Liver (tissue), 9 donors: ENCODE data around the gene CDA. TPM values are rescaled to one million over a fixed set of nuclear protein-coding genes. Genes with fewer than 3 reads are reported as not detected.
A peak's percentile ranks its signal among the peaks of the same experiment; 100 is the strongest.

Experiments
- DNase-seq: peaks from one replicate; pipeline ENCODE4 v3.0.0-alpha.2; 2017; ENCODE audit warnings: low spot score
- H3K27ac ChIP-seq, 2 donors: one replicate each; pipeline ENCODE4 v1.7.0; 2013; ENCODE audit warnings: inconsistent platforms in 2 of 2, low read length in 2 of 2, control low read depth in 1 of 2, low read depth in 1 of 2, mild to moderate bottlenecking in 1 of 2
- H3K27me3 ChIP-seq, 4 donors: one replicate each; pipeline versions ENCODE4 v1.6.1 to v1.7.0; 2013; ENCODE audit warnings: low read length in 3 of 4, inconsistent platforms in 1 of 4, mild to moderate bottlenecking in 1 of 4, moderate library complexity in 1 of 4; ENCODE audit not compliant: control insufficient read depth in 4 of 4, insufficient read depth in 4 of 4
- H3K36me3 ChIP-seq, 4 donors: one replicate each; pipeline versions ENCODE4 v1.6.1 to v1.7.0; 2013; ENCODE audit warnings: low read length in 3 of 4, mild to moderate bottlenecking in 3 of 4, low read depth in 1 of 4, moderate library complexity in 1 of 4; ENCODE audit not compliant: control insufficient read depth in 4 of 4, insufficient read depth in 3 of 4
- H3K4me1 ChIP-seq, 4 donors: one replicate each; pipeline versions ENCODE4 v1.6.1 to v1.7.0; 2013; ENCODE audit warnings: low read length in 3 of 4, mild to moderate bottlenecking in 3 of 4, moderate library complexity in 1 of 4; ENCODE audit not compliant: control insufficient read depth in 4 of 4, insufficient read depth in 4 of 4
- H3K4me3 ChIP-seq, 3 donors: one replicate each; pipeline versions ENCODE4 v1.6.1 to v1.7.0; 2013; ENCODE audit warnings: low read length in 3 of 3, control low read depth in 1 of 3, low read depth in 1 of 3, mild to moderate bottlenecking in 1 of 3
- H3K9ac ChIP-seq, 2 donors: one replicate each; pipeline ENCODE4 v1.7.0; 2013; ENCODE audit warnings: low read length in 2 of 2, mild to moderate bottlenecking in 2 of 2, moderate library complexity in 2 of 2, control low read depth in 1 of 2, low read depth in 1 of 2
- H3K9me3 ChIP-seq, 4 donors: one replicate each; pipeline versions ENCODE4 v1.6.1 to v1.7.0; 2013; ENCODE audit warnings: low read length in 3 of 4; ENCODE audit not compliant: control insufficient read depth in 4 of 4
- EGR1 ChIP-seq, 2 donors: IDR thresholded peaks; 2 replicates each; pipeline ENCODE4 v1.6.1; 2016 to 2018; ENCODE audit warnings: antibody characterized with exemption in 2 of 2, low read depth in 2 of 2
- GABPA ChIP-seq, 2 donors: IDR thresholded peaks in 1 of 2; conservative IDR thresholded peaks in 1 of 2; 2 replicates each; pipeline ENCODE4 v1.6.1; 2016; ENCODE audit warnings: antibody characterized with exemption in 2 of 2, mild to moderate bottlenecking in 1 of 2, moderate library complexity in 1 of 2
- HNF4A ChIP-seq, 2 donors: conservative IDR thresholded peaks; 2 replicates each; pipeline ENCODE4 v1.6.1; 2016; ENCODE audit warnings: antibody characterized with exemption in 2 of 2, mild to moderate bottlenecking in 2 of 2
- JUND ChIP-seq, 2 donors: IDR thresholded peaks; 2 replicates each; pipeline ENCODE4 v1.6.1; 2016; ENCODE audit warnings: antibody characterized with exemption in 2 of 2
- NR2F2 ChIP-seq: IDR thresholded peaks from 2 replicates; pipeline ENCODE4 v1.6.1; 2016; ENCODE audit warnings: antibody characterized with exemption
- RAD21 ChIP-seq, 2 donors: IDR thresholded peaks; 2 replicates each; pipeline ENCODE4 v1.6.1; 2016; ENCODE audit warnings: antibody characterized with exemption in 2 of 2, mild to moderate bottlenecking in 2 of 2
- SP1 ChIP-seq: IDR thresholded peaks from 2 replicates; pipeline ENCODE4 v1.6.1; 2018; ENCODE audit warnings: antibody characterized with exemption, mild to moderate bottlenecking
- TAF1 ChIP-seq: conservative IDR thresholded peaks from 2 replicates; pipeline ENCODE4 v1.6.1; 2016; ENCODE audit warnings: antibody characterized with exemption, mild to moderate bottlenecking
- YY1 ChIP-seq: IDR thresholded peaks from 2 replicates; pipeline ENCODE4 v1.6.1; 2016; ENCODE audit warnings: antibody characterized with exemption, mild to moderate bottlenecking
- WGBS: extraction: QIAGEN DNeasy Blood & Tissue Kit; methylation state at CpG from one replicate; pipeline ENCODE4 v1.1.7; 2013; 5-methylcytosine and 5-hydroxymethylcytosine counted together
- polyA plus RNA-seq, 2 donors: library from polyadenylated mRNA; stranded (reverse) in 1 of 2; unstranded in 1 of 2; fragments of 200-250 nt in 1 of 2; fragments of >200 nt in 1 of 2; fragmentation: Nextera tagmentation in 1 of 2; extraction: Ambion mirVana in 1 of 2; gene quantifications; one replicate each; pipeline versions ENCODE4 v1.2.1 to v1.2.3, GENCODE V29; 2013 to 2015
- total RNA-seq, 2 donors: library from RNA; depleted of rRNA; stranded (reverse); fragments of >200 nt; gene quantifications; one replicate each; pipeline ENCODE4 v1.2.3, GENCODE V29; 2014
- TF ChIP-seq, protein P1 (sequence below): IDR thresholded peaks from 2 replicates; pipeline ENCODE4 v1.6.1; 2016; ENCODE audit warnings: antibody characterized with exemption
- TF ChIP-seq, protein P2 (sequence below): IDR thresholded peaks from 2 replicates; pipeline ENCODE4 v1.6.1; 2016; ENCODE audit warnings: antibody characterized with exemption
- TF ChIP-seq, protein P3 (sequence below): IDR thresholded peaks from 2 replicates; pipeline ENCODE4 v1.6.1; 2016; ENCODE audit warnings: antibody characterized with exemption
- TF ChIP-seq, protein P4 (sequence below): IDR thresholded peaks from 2 replicates; pipeline ENCODE4 v1.6.1; 2016; ENCODE audit warnings: antibody characterized with exemption, mild to moderate bottlenecking
- donor health status: healthy.
- donor health status: healthy.
- donor health status: healthy.
- donor health status: healthy.
- donor health status: healthy.

Gene CDA
- total and polyA plus RNA-seq, 4 donors = 0.42 to 38.9 (median 16.9) TPM

DNA sequence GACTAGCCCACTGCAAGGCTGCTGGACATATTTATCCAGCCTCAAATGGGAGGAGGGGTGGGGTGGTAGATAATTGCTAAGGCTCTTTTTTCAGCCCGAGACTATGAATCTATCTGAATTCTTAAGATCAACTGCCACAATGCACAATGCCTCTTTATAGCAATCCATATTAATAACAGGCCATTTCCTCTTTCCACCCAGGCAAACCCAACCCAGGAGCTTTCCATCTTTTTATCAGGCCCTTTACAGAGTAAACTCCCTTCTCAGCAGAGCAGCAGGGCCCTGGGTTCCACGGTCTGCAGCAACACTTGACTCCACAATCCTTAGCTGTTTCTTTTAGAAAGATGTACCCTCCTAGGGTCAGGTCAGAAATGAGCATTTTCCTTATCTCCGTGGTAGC is 71.5 kb downstream of the CDA start:
- Histone ChIP-seq H3K27me3 (no peaks in the 10 kb centered on the region), H3K9me3 (no peaks in the 10 kb centered on the region), H3K9ac (peak overlapping the region; percentile 75 to 96), H3K4me1 (peaks cover 0 to 26% (median 20%) of the 10 kb centered on the region in 4 donors), H3K4me3 (peak overlapping the region; percentile 80 to 95 (median 84)), H3K27ac (no peak overlapping the region), H3K36me3 (peaks cover 6 to 29% (median 21%) of the 10 kb centered on the region in 4 donors)
- TF ChIP-seq, protein P1, sequence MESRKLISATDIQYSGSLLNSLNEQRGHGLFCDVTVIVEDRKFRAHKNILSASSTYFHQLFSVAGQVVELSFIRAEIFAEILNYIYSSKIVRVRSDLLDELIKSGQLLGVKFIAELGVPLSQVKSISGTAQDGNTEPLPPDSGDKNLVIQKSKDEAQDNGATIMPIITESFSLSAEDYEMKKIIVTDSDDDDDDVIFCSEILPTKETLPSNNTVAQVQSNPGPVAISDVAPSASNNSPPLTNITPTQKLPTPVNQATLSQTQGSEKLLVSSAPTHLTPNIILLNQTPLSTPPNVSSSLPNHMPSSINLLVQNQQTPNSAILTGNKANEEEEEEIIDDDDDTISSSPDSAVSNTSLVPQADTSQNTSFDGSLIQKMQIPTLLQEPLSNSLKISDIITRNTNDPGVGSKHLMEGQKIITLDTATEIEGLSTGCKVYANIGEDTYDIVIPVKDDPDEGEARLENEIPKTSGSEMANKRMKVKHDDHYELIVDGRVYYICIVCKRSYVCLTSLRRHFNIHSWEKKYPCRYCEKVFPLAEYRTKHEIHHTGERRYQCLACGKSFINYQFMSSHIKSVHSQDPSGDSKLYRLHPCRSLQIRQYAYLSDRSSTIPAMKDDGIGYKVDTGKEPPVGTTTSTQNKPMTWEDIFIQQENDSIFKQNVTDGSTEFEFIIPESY = no peak
- TF ChIP-seq, protein P2, sequence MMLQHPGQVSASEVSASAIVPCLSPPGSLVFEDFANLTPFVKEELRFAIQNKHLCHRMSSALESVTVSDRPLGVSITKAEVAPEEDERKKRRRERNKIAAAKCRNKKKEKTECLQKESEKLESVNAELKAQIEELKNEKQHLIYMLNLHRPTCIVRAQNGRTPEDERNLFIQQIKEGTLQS = no peak
- TF ChIP-seq, protein P3, sequence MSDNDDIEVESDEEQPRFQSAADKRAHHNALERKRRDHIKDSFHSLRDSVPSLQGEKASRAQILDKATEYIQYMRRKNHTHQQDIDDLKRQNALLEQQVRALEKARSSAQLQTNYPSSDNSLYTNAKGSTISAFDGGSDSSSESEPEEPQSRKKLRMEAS = no peak
- TF ChIP-seq JUND (IDR thresholded peaks at IDR 0.05) (no peak), GABPA (IDR thresholded peaks at IDR 0.05 in 1 of 2, conservative IDR thresholded peaks at IDR 0.05 in 1 of 2) (no peak), RAD21 (IDR thresholded peaks at IDR 0.05) (no peak), NR2F2 (no peak), YY1 (no peak), HNF4A (conservative IDR thresholded peaks at IDR 0.05) (no peak), SP1 (no peak)
- TF ChIP-seq, protein P4, sequence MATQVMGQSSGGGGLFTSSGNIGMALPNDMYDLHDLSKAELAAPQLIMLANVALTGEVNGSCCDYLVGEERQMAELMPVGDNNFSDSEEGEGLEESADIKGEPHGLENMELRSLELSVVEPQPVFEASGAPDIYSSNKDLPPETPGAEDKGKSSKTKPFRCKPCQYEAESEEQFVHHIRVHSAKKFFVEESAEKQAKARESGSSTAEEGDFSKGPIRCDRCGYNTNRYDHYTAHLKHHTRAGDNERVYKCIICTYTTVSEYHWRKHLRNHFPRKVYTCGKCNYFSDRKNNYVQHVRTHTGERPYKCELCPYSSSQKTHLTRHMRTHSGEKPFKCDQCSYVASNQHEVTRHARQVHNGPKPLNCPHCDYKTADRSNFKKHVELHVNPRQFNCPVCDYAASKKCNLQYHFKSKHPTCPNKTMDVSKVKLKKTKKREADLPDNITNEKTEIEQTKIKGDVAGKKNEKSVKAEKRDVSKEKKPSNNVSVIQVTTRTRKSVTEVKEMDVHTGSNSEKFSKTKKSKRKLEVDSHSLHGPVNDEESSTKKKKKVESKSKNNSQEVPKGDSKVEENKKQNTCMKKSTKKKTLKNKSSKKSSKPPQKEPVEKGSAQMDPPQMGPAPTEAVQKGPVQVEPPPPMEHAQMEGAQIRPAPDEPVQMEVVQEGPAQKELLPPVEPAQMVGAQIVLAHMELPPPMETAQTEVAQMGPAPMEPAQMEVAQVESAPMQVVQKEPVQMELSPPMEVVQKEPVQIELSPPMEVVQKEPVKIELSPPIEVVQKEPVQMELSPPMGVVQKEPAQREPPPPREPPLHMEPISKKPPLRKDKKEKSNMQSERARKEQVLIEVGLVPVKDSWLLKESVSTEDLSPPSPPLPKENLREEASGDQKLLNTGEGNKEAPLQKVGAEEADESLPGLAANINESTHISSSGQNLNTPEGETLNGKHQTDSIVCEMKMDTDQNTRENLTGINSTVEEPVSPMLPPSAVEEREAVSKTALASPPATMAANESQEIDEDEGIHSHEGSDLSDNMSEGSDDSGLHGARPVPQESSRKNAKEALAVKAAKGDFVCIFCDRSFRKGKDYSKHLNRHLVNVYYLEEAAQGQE = no peak
- WGBS = 18% methylated on average over 3 of the region's 3 CpGs
- no peak for DNase-seq

DNA sequence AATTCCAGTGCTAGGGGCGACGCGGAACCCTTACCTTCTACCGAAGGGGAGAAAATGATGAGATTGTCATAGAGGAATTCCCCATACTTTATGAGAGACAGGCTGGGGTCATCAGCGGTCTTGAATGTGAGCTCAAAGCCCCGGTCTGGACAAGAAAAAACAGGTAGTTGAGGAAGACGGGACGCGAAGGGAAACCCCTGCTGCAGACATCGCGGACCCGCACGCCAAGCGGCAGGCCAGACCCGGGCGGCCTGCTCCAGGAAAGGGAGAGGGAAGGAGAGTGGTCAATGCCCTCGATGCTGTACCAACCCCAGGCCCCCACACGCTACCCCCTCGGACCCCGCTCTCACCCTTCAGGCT is 71.9 kb downstream of the CDA start:
- H3K4me1 ChIP-seq = peaks cover 0 to 26% (median 20%) of the 10 kb centered on the region in 4 donors
- peak overlapping the region; percentile 75 to 96 for H3K9ac ChIP-seq
- TF ChIP-seq, protein P3 = no peak
- TF ChIP-seq EGR1 (IDR thresholded peaks at IDR 0.05; ENCODE audit: low read depth in 2 of 2) (no peak), TAF1 (no peak)
- no peaks in the 10 kb centered on the region for H3K27me3 ChIP-seq
- H3K36me3 ChIP-seq = peaks cover 6 to 25% (median 16%) of the 10 kb centered on the region in 4 donors
- under 1% methylated on average over 20 of the region's 20 CpGs for WGBS
- no peaks in the 10 kb centered on the region for H3K9me3 ChIP-seq
- H3K27ac ChIP-seq = peak overlapping the region; percentile 8 to 21
- peak overlapping the region; percentile 80 to 95 (median 84) for H3K4me3 ChIP-seq
- no peak for DNase-seq
